HTERT RPE-1 (cell line): Measurements from ENCODE around the gene SLIT3.

ENCODE experiments used
- in situ Hi-C: fragments of 300-500 bp; cut with MboI; formaldehyde crosslinking; loops from 4 replicates; pipeline ENCODE4 v1.14.3; 2020; ENCODE audit warnings: low sequenced_read_pairs

SLIT3 gene

DNA sequence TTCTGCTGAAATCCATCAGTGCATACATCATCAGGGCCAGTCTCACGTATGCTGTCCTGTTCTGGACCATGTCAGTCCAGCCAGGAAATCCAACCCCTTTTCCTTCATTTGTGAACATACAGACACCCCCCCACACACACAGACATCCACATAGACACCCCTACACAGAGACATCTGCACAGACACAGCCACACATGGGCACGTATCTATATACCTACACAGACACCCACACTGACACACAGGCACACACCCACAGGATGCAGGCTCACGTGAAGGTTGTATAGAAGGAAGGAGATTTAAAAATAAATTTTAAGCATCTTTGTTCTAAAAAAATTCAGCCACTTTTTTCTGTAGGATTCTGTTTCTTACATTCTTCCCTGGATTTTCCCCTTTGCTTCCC, 325.6 kb downstream of the SLIT3 start:
- in situ Hi-C loops: no loop called here

DNA sequence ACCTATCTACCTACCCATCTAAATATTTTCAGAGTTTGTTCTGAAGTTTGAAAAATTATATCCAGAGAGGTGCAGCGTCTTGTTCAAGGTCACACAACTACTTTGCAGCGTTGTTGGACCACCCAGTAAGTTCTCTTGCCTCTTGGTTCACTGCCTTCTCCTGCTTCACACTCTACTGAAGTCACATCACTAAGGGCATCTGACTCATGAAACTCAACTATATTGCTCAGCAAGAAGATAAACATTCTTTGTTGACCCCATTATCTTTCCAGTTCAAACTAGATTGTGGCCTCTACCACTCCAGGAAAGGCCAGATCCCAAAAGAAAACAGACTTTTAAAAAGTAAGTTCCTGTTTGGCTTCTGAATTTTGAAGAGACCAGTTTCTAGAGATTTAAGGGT, 326.9 kb downstream of the SLIT3 start:
- in situ Hi-C loops: no loop called here

DNA sequence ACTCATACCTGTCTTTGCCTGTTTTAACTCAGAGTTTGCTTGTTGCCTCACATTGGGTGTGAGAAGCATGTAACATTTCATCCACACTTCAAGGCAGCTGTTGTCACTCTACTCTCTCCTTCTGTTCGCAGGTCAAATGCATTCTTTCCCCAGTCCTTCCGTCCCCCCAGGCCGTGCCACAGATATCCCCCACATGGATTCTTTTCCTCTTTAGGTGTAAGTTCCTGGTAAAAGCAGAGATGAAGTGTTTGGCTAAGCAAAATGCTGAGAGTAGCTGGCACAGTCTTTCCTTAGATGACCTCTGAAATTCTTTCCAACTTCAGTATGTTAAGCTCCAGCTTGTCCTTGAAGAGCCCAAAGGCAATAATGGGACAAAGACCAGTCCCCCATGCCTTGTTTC, 328.2 kb downstream of the SLIT3 start:
- in situ Hi-C loops: no loop called here

DNA sequence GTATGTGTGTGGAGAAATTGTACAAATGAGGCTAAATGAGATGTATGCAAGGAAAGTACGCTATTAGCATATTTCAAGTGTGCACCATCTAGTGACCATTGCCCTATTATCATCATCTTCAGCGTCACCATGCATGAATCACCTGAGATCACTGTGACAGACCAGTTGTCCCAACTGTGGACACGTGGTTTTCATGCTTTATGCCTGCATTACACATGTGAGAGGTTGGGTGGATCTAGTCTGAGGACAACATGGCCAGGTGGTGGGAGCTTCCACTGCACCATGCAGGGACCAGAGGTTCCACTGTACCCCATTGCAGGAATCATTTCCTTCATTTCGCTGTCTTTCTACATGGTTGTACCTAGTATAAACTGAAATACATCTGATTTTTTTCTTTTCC, 329.8 kb downstream of the SLIT3 start:
- in situ Hi-C loops: no loop called here

- in situ Hi-C loops: no loop called here
Measured at GRCh38 chr5:168969326-168969886, 331.5 kb downstream of the SLIT3 start.

- in situ Hi-C loops: no loop called here
Measured at GRCh38 chr5:168967882-168968620, 332.9 kb downstream of the SLIT3 start.

DNA sequence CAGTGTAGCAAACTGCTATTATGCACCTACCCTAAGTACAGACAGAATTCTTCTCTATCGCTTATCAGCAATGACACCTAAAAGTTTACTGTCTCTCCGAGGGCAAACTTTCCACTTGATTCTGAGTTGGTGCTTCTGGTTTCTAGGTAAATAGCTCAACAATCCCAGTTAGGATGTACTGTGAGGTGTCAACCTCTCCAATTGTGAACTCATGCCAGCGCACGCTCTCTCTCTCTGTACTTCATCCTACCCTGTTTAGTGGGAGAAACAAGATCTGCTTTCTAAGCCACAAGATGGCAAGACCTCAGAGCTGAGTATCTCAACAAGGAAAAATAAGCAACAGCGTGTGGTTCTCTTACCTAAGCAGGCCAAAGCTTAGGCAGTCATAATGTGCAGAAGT, 335.3 kb downstream of the SLIT3 start:
- in situ Hi-C loops: no loop called here

DNA sequence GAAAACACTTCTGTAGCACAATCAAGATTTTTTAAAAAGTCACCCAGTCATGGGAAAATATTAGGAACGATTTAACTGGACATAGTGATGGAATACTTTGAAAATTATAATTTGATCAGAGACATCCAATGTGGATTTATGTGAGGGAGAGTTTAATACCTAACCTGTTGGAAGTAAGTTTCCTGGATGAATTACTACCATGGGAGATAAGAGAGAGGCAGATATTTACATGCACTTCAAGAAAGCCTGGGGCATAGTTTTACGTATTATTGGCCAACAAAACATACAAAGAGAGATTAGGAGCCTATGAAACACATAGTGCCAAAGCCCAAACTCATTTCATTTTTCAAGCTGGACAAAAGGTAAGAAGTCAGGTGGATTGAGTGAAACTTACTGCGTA, 336.8 kb downstream of the SLIT3 start:
- in situ Hi-C loops: no loop called here

- in situ Hi-C loops: no loop called here
Measured at GRCh38 chr5:168962306-168962705, 338.6 kb downstream of the SLIT3 start.

GRCh38 chr5:168961681-168962080, 339.3 kb downstream of the SLIT3 start:
- in situ Hi-C loops: no loop called here

DNA sequence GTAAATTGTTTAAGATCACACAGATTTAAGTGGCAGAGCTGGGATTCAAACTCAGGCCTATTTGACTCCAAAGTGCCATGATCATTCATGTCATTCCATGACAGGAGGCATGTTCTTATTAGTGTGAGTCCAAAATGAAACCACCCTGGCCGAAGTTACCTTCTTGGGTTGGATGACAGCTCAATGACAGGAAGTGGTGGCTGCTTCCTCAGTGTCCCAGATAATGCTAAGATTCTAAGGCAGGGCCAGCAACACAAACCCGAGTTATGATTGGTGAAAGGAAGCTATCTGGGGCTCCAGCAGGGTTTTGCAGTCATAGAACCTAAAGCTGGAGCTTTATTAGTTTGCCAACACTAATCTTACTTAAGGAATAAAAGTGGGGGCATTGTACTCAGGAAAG, 340.4 kb downstream of the SLIT3 start:
- in situ Hi-C loops: no loop called here

GRCh38 chr5:168953351-168953750, 347.6 kb downstream of the SLIT3 start:
- in situ Hi-C loops: no loop called here

DNA sequence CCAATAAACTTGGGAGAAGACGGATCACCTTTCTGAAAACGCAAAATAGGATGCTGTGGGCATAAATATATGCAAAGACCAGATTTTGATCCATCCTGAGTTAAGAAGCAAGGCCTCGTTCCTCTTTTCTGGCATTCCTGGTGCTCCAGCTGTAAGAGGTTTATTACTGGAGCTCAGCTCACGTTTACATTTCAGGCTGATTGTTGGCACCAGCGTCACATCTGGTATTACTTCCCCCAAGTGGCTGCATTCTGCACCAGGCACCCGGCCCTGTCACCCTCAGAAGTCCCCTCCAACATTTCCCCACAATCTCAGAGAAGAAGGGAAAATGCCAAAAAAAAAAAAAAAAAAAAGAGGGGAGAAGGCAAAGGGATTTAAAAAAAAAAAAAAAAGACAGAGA, 348.7 kb downstream of the SLIT3 start:
- in situ Hi-C loops: no loop called here

GRCh38 chr5:168951769-168952168, 349.2 kb downstream of the SLIT3 start:
- in situ Hi-C loops: no loop called here

GRCh38 chr5:168951356-168951755, 349.6 kb downstream of the SLIT3 start:
- in situ Hi-C loops: no loop called here

DNA sequence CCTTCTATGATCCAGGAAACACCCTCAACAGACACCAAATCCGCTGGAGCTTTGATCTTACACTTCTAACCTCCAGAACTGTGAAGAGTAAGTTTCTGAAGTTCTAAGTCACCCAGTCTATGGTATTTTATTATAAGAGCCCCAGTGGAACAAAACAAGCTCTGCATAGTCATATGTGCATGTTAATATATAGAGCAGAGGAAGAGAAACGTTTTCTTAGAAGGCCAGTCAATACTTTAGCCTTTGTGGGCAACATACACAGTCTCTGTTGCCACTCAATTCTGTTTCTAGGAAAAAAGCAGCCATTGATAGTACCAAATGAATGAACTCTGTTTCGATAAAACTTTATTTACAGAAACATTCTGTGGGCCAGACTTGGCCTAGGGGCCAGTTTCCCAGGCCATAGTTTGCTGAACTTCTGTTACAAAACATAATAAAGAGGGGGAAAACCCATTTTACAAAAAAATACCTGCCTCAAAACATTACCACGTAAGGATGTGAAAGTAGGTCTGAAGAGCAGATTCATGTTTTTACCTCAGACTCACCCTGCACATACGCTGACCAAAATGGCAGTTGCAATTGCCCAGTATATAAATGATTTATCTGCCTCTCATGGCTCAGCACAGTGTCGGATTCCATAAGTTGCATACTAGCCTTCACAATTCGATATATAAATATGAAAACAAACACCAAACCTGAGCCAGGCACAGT, 350.5 kb downstream of the SLIT3 start:
- in situ Hi-C loops: no loop called here

GRCh38 chr5:168948746-168949145, 352.2 kb downstream of the SLIT3 start:
- in situ Hi-C loops: no loop called here

DNA sequence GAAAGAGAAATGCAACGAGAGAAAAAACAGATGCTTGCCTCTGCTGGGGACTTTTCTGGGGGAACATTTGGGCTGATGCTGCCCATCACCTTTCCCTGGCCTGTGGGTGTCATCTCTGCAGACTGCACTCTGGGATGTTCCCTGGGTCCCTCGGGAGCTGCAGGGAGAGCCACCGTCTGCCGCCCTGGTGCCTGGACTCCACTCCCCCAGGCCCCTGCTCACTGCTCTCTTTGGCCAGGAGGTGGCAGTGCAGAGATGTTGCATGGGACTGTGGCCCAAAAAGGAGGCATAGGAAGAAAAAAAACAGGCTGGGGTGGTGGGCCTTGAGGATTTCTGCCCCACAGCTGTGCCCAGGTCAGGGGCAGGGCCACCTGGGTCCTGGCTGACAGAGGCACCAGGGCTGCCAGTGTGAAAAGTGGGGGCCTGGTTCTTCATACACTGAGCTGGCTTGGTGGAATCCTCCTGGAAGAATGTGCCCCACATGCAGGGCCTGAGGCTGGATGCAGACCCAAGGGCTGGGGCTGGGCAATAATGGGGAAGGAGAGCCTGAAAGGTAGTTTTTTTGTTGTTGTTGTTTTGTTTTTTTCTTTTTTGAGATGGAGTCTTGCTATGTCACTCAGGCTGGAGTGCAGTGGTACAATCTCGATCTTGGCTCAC, 353.6 kb downstream of the SLIT3 start:
- in situ Hi-C loops: no loop called here

- in situ Hi-C loops: no loop called here
Measured at GRCh38 chr5:168946363-168946762, 354.6 kb downstream of the SLIT3 start.

- in situ Hi-C loops: no loop called here
Measured at GRCh38 chr5:168944004-168944403, 356.9 kb downstream of the SLIT3 start.

DNA sequence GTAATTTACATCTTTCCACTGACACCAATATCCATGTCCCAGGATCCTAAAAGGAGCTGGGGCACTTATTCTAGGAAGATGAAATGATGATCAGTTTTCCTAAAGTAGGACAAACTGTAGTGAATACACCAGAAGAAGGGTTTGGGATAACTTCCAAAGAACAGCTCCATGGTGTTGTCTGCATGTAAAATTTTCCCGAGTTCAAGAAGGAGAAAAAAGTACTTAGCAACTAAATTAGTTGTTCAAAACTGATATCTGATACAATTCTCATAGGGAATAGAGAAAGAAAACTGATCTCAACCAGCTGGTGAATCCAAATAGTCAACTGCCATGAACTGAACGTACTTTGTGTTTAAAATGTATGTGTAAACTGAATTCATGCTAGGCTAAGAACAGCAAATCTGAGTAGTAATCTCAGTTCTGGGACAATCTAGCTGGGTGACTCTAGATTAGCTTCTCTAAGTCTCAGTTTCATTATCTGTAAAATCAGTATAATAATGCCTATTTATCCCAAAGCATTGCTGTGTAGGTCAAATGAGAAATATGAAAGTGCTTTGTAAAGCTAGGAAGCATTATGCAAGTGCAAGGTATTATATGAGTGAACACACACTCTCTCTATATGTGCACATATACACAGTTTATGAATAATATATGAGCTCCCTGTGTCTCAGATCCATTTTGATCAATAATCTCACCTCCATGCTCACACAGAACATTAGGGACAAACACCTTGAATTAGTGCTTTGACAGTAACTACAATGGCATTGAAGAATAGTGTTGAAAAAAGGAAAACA, 357.7 kb downstream of the SLIT3 start:
- in situ Hi-C loops: no loop called here
